ENCODE results near the gene IFT20.

IFT20 gene

DNA sequence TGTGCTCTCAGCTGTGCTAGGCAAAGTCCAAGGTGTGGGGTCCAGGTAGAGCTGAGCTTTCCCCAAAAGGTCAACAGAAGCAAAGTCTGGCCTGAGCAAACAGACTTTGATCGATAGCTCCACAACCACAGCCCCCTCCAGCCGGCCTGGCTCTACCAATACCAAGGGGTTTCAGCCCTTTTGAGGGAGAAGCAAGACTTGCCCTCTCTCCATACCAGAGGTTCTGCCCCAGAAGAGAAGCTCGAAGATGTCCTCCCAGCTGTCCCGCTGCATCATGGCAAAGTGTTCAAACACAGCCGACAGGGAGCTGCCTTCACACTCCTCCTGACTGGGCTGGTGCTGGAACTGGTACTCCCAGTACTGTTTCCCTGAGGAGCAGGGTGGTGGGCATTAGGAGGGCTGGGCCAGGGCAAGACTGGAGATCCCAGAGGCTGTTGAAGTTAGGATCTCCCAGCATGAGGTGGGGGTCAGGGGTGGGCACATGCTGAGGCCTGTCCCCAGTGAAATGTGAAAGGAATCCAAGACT lies 33.1 kb upstream of the IFT20 start:
- Histone ChIP-seq H2BK5ac (ENCODE audit: low read depth, low read length, poor library complexity) (no peak overlapping the region), H3K36me3 (ENCODE audit: control insufficient read depth in 1 of 2, insufficient read depth in 2 of 2, low read length in 2 of 2) (peaks cover 6 to 16% of the 10 kb centered on the region in 2 experiments), H4K8ac (ENCODE audit: low read depth, low read length) (no peak overlapping the region), H3K4me2 (ENCODE audit: low read length) (no peak overlapping the region), H3K4me1 (ENCODE audit: control insufficient read depth in 1 of 2, insufficient read depth in 2 of 2, low read length in 2 of 2) (peaks cover 16 to 22% of the 10 kb centered on the region in 2 experiments), H3K23ac (ENCODE audit: low read length) (no peak overlapping the region), H2AK5ac (ENCODE audit: low read length) (no peak overlapping the region), H2BK12ac (ENCODE audit: low read length) (no peak overlapping the region), H3K27ac (ENCODE audit: low read depth, low read length) (no peak overlapping the region), H3K9ac (ENCODE audit: low read length) (no peak overlapping the region), H4K91ac (ENCODE audit: low read depth, low read length) (no peak overlapping the region), H2BK120ac (ENCODE audit: insufficient read depth, low read length, poor library complexity) (no peak overlapping the region), H3K14ac (ENCODE audit: low read length) (no peak overlapping the region), H3K79me2 (ENCODE audit: control insufficient read depth, insufficient read depth, low read length, poor library complexity) (no peaks in the 10 kb centered on the region), H2AFZ (ENCODE audit: insufficient read depth, low read length, poor library complexity) (no peak overlapping the region), H4K12ac (ENCODE audit: low read depth, low read length) (no peak overlapping the region), H3K27me3 (ENCODE audit: insufficient read depth, low read length) (peaks cover 19% of the 10 kb centered on the region), H3K18ac (ENCODE audit: low read length) (no peak overlapping the region), H3K4me3 (ENCODE audit: low read depth, low read length) (no peak overlapping the region), H3K9me3 (ENCODE audit: insufficient read depth, low read depth, low read length) (no peaks in the 10 kb centered on the region), H3K79me1 (ENCODE audit: low read length) (no peaks in the 10 kb centered on the region), H3K4ac (ENCODE audit: low read depth, low read length) (no peak overlapping the region)
- no peak for DNase-seq
- no CpG with 5 or more reads among the region's 5 CpGs for WGBS (ENCODE audit: extremely low coverage, insufficient coverage, insufficient read length)

DNA sequence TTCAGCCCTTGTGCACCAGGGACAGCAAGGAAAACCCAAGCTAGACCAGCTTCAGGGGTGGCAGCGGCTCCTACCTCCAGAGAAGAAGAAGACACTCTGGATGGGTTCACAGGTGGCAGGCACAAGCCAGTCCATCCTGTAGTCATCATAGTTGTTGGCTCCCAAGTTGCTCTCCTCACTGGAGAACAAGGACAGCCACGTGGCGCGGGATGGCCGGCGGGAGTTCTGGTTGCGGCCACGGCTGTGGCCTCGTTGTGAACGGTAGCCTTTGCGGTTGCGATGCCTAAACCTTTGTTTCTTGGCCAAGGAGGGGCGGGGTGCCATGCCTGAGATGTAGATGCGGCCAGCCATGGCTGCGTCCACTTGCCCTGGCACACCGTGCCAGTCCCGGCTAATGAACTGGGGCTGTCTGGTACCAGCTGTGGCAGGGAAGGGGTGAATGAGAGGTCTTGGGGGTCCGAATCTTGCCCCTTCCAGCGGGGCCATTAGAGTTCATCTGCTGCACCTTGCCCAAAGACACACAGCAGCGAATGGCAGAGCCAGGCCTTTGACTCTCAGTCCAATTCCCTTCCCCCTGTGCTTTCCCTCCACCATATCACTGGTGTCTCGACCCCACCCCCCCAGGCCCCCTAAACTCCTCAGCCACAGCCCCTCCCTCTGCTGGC lies 32.5 kb upstream of the IFT20 start:
- H3K18ac ChIP-seq (ENCODE audit: low read length): no peak overlapping the region
- DNase-seq: no peak
- peaks cover 6 to 20% of the 10 kb centered on the region in 2 experiments for H3K36me3 ChIP-seq (ENCODE audit: control insufficient read depth in 1 of 2, insufficient read depth in 2 of 2, low read length in 2 of 2)
- H3K27me3 ChIP-seq (ENCODE audit: insufficient read depth, low read length): peaks cover 13% of the 10 kb centered on the region
- H3K27ac ChIP-seq (ENCODE audit: low read depth, low read length): no peak overlapping the region
- H4K91ac ChIP-seq (ENCODE audit: low read depth, low read length): no peak overlapping the region
- no CpG with 5 or more reads among the region's 21 CpGs for WGBS (ENCODE audit: extremely low coverage, insufficient coverage, insufficient read length)
- no peak overlapping the region for H2AFZ ChIP-seq (ENCODE audit: insufficient read depth, low read length, poor library complexity)
- no peak overlapping the region for H4K8ac ChIP-seq (ENCODE audit: low read depth, low read length)
- no peak overlapping the region for H2BK12ac ChIP-seq (ENCODE audit: low read length)
- H2BK120ac ChIP-seq (ENCODE audit: insufficient read depth, low read length, poor library complexity): no peak overlapping the region
- H3K9me3 ChIP-seq (ENCODE audit: insufficient read depth, low read depth, low read length): no peaks in the 10 kb centered on the region
- H3K79me1 ChIP-seq (ENCODE audit: low read length): no peaks in the 10 kb centered on the region
- no peaks in the 10 kb centered on the region for H3K79me2 ChIP-seq (ENCODE audit: control insufficient read depth, insufficient read depth, low read length, poor library complexity)
- no peak overlapping the region for H3K4ac ChIP-seq (ENCODE audit: low read depth, low read length)
- no peak overlapping the region for H3K4me3 ChIP-seq (ENCODE audit: low read depth, low read length)
- no peak overlapping the region for H4K12ac ChIP-seq (ENCODE audit: low read depth, low read length)
- no peak overlapping the region for H3K4me2 ChIP-seq (ENCODE audit: low read length)
- no peak overlapping the region for H3K9ac ChIP-seq (ENCODE audit: low read length)
- no peak overlapping the region for H3K14ac ChIP-seq (ENCODE audit: low read length)
- H3K23ac ChIP-seq (ENCODE audit: low read length): no peak overlapping the region
- H3K4me1 ChIP-seq (ENCODE audit: control insufficient read depth in 1 of 2, insufficient read depth in 2 of 2, low read length in 2 of 2): peaks cover 16 to 22% of the 10 kb centered on the region in 2 experiments
- no peak overlapping the region for H2AK5ac ChIP-seq (ENCODE audit: low read length)
- H2BK5ac ChIP-seq (ENCODE audit: low read depth, low read length, poor library complexity): no peak overlapping the region

DNA sequence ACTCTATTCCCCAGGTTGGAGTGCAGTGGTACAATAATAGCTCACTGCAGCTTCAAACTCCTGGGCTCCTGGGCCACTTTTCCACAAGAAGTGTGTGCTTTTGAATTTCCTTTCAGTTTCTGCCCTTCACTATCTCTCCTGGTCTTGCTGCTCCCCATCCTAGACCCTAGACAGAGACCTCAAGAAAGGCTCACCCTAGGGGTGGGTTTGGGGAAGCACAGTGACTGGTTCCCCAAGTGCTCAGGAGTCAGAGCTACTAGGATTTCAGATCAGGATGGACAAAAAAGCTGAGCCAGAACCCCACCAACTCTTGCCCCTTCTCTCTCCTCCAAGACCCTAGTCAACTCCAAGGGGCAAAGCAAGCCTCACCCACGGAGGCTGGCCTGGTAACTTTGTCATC lies 31.3 kb upstream of the IFT20 start:
- no CpG with 5 or more reads among the region's 1 CpG for WGBS (ENCODE audit: extremely low coverage, insufficient coverage, insufficient read length)
- Histone ChIP-seq H3K9ac (ENCODE audit: low read length) (no peak overlapping the region), H2BK5ac (ENCODE audit: low read depth, low read length, poor library complexity) (no peak overlapping the region), H3K4ac (ENCODE audit: low read depth, low read length) (no peak overlapping the region), H2AK5ac (ENCODE audit: low read length) (no peak overlapping the region), H3K27ac (ENCODE audit: low read depth, low read length) (no peak overlapping the region), H3K79me1 (ENCODE audit: low read length) (no peaks in the 10 kb centered on the region), H2BK120ac (ENCODE audit: insufficient read depth, low read length, poor library complexity) (no peak overlapping the region), H3K23ac (ENCODE audit: low read length) (no peak overlapping the region), H3K79me2 (ENCODE audit: control insufficient read depth, insufficient read depth, low read length, poor library complexity) (no peaks in the 10 kb centered on the region), H3K18ac (ENCODE audit: low read length) (no peak overlapping the region), H3K14ac (ENCODE audit: low read length) (no peak overlapping the region), H2BK12ac (ENCODE audit: low read length) (no peak overlapping the region), H4K8ac (ENCODE audit: low read depth, low read length) (no peak overlapping the region), H3K36me3 (ENCODE audit: control insufficient read depth in 1 of 2, insufficient read depth in 2 of 2, low read length in 2 of 2) (peaks cover 10 to 25% of the 10 kb centered on the region in 2 experiments), H4K91ac (ENCODE audit: low read depth, low read length) (no peak overlapping the region), H3K4me1 (ENCODE audit: control insufficient read depth in 1 of 2, insufficient read depth in 2 of 2, low read length in 2 of 2) (peaks cover 10 to 15% of the 10 kb centered on the region in 2 experiments), H3K9me3 (ENCODE audit: insufficient read depth, low read depth, low read length) (no peaks in the 10 kb centered on the region), H4K12ac (ENCODE audit: low read depth, low read length) (no peak overlapping the region), H3K4me2 (ENCODE audit: low read length) (no peak overlapping the region), H3K27me3 (ENCODE audit: insufficient read depth, low read length) (peaks cover 1% of the 10 kb centered on the region), H3K4me3 (ENCODE audit: low read depth, low read length) (no peak overlapping the region), H2AFZ (ENCODE audit: insufficient read depth, low read length, poor library complexity) (no peak overlapping the region)
- no peak for DNase-seq

DNA sequence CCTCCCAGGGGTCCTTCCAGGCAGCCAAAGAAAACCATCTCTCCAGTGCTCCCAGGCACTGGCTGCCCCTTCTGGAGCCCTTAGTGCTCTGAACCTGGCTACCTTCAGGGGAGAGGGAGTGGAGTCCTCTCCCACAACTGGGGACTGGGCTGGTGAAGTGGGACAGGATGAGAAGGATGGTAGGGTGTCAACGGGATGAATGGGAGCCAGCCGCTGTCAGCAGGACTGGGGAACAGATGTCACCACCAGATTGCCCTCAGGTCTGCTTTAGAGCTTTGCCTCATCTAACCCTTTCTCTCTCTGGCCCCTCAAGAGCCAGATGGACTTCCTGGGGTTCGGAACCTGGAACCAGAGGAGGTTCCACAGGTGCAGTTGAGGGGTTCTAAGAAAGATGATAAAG lies 30.2 kb upstream of the IFT20 start:
- Histone ChIP-seq H3K4me1 (ENCODE audit: control insufficient read depth in 1 of 2, insufficient read depth in 2 of 2, low read length in 2 of 2) (peaks cover 6 to 9% of the 10 kb centered on the region in 2 experiments), H3K4ac (ENCODE audit: low read depth, low read length) (no peak overlapping the region), H3K9me3 (ENCODE audit: insufficient read depth, low read depth, low read length) (no peaks in the 10 kb centered on the region), H3K27me3 (ENCODE audit: insufficient read depth, low read length) (no peaks in the 10 kb centered on the region), H3K14ac (ENCODE audit: low read length) (no peak overlapping the region), H2AFZ (ENCODE audit: insufficient read depth, low read length, poor library complexity) (no peak overlapping the region), H2AK5ac (ENCODE audit: low read length) (no peak overlapping the region), H2BK120ac (ENCODE audit: insufficient read depth, low read length, poor library complexity) (no peak overlapping the region), H3K27ac (ENCODE audit: low read depth, low read length) (no peak overlapping the region), H3K23ac (ENCODE audit: low read length) (no peak overlapping the region), H3K4me2 (ENCODE audit: low read length) (no peak overlapping the region), H2BK12ac (ENCODE audit: low read length) (no peak overlapping the region), H3K36me3 (ENCODE audit: control insufficient read depth in 1 of 2, insufficient read depth in 2 of 2, low read length in 2 of 2) (peaks cover 17 to 36% of the 10 kb centered on the region in 2 experiments), H3K79me1 (ENCODE audit: low read length) (no peaks in the 10 kb centered on the region), H3K9ac (ENCODE audit: low read length) (no peak overlapping the region), H4K8ac (ENCODE audit: low read depth, low read length) (no peak overlapping the region), H3K18ac (ENCODE audit: low read length) (no peak overlapping the region), H2BK5ac (ENCODE audit: low read depth, low read length, poor library complexity) (no peak overlapping the region), H3K4me3 (ENCODE audit: low read depth, low read length) (no peak overlapping the region), H4K12ac (ENCODE audit: low read depth, low read length) (no peak overlapping the region), H3K79me2 (ENCODE audit: control insufficient read depth, insufficient read depth, low read length, poor library complexity) (no peaks in the 10 kb centered on the region), H4K91ac (ENCODE audit: low read depth, low read length) (no peak overlapping the region)
- WGBS (ENCODE audit: extremely low coverage, insufficient coverage, insufficient read length): no CpG with 5 or more reads among the region's 3 CpGs
- no peak for DNase-seq
